PC-9 (cell line): Measurements from ENCODE around the gene NR1H3. TPM values are rescaled to one million over a fixed set of nuclear protein-coding genes. Genes with fewer than 3 reads are reported as not detected.

Source experiments
- BruUV-seq: library from RNA; stranded (reverse); fragments of 400-500 nt; replicated peaks from 2 replicates; lab custom pipeline; 2021; lab: Mats Ljungman, UMichigan
- CTCF ChIA-PET: fragments of 300-600 bp; sonication (Branson Sonifier 250); formaldehyde crosslinking; loops from one replicate; lab custom pipeline; 2022; ENCODE audit warnings: antibody characterized with exemption; lab: Charles Lee
- POLR2A ChIA-PET: fragments of 300-600 bp; sonication (Branson Sonifier 250); formaldehyde crosslinking; loops from one replicate; lab custom pipeline; 2022; ENCODE audit warnings: antibody characterized with exemption; ENCODE audit not compliant: unreplicated experiment; lab: Charles Lee
- DNase-seq, 2 experiments: peaks; one replicate each; pipeline versions ENCODE4 v3.0.0 to v3.0.0-alpha.2; 2015 to 2022; ENCODE audit warnings: mixed read lengths in 1 of 2
- H2AFZ ChIP-seq: fragments of 200-600 bp; sonication (generic); 2 replicates; pipeline ENCODE4 v1.8.1; 2017; ENCODE audit warnings: antibody characterized with exemption
- H3F3A ChIP-seq: fragments of 200-600 bp; sonication (generic); 2 replicates; pipeline ENCODE4 v1.8.1; 2017; ENCODE audit warnings: antibody characterized with exemption, mild to moderate bottlenecking, low read depth; ENCODE audit not compliant: insufficient read depth
- H3K27ac ChIP-seq: fragments of 200-600 bp; sonication (generic); 2 replicates; pipeline ENCODE4 v1.6.1; 2016; ENCODE audit warnings: mixed run types
- H3K27me3 ChIP-seq: fragments of 200-600 bp; sonication (generic); 2 replicates; pipeline ENCODE4 v1.6.1; 2016; ENCODE audit warnings: low read depth, mixed run types; ENCODE audit not compliant: insufficient read depth
- H3K36me3 ChIP-seq: fragments of 200-600 bp; sonication (generic); 2 replicates; pipeline ENCODE4 v1.6.1; 2016; ENCODE audit warnings: low read depth, mixed run types
- H3K4me1 ChIP-seq: fragments of 200-600 bp; sonication (generic); replicated peaks from 2 replicates; pipeline ENCODE4 v1.6.1; 2016; ENCODE audit warnings: mixed run types; ENCODE audit not compliant: insufficient read depth
- H3K4me2 ChIP-seq: fragments of 200-600 bp; sonication (generic); 2 replicates; pipeline ENCODE4 v1.6.1; 2017; ENCODE audit warnings: mixed run types
- H3K4me3 ChIP-seq: fragments of 200-600 bp; sonication (generic); 2 replicates; pipeline ENCODE4 v1.6.1; 2016; ENCODE audit warnings: mixed run types
- H3K79me2 ChIP-seq: fragments of 200-600 bp; sonication (generic); 2 replicates; pipeline ENCODE4 v1.6.1; 2017; ENCODE audit warnings: low read depth, mixed run types
- H3K9me2 ChIP-seq: fragments of 200-600 bp; sonication (generic); 2 replicates; pipeline ENCODE4 v1.8.1; 2017; ENCODE audit warnings: mild to moderate bottlenecking; ENCODE audit not compliant: insufficient read depth
- H3K9me3 ChIP-seq: fragments of 200-600 bp; sonication (generic); 2 replicates; pipeline ENCODE4 v1.8.1; 2016; ENCODE audit warnings: low read depth; ENCODE audit not compliant: insufficient read depth
- H4K20me1 ChIP-seq: fragments of 200-600 bp; sonication (generic); 2 replicates; pipeline ENCODE4 v1.8.1; 2017; ENCODE audit not compliant: insufficient read depth
- CTCF ChIP-seq: fragments of 200-600 bp; sonication (generic); conservative IDR thresholded peaks from 2 replicates; pipeline ENCODE4 v1.6.1; 2017; ENCODE audit warnings: mixed run types, antibody characterized with exemption, mild to moderate bottlenecking, moderate library complexity
- EZH2 ChIP-seq: fragments of 200-600 bp; sonication (generic); IDR thresholded peaks from 2 replicates; pipeline ENCODE4 v1.8.0; 2017; ENCODE audit warnings: antibody characterized with exemption, low read depth
- intact Hi-C: fragments of 100-400 bp; cut with micrococcal nuclease; formaldehyde crosslinking; loops from one replicate; pipeline ENCODE4 v1.10.0; 2022; ENCODE audit not compliant: unreplicated experiment
- total RNA-seq: library from RNA; stranded (reverse); gene quantifications from 2 replicates; pipeline ENCODE4 v1.2.3, GENCODE V29; 2021

NR1H3 gene
- total RNA-seq, 1 experiment from 2014 or later, result 90.4 TPM

- Histone ChIP-seq H3K27ac (no peak overlapping the region), H4K20me1 (no peaks in the 10 kb centered on the region), H3K9me2 (no peaks in the 10 kb centered on the region), H3K79me2 (peaks cover 43% of the 10 kb centered on the region), H3K4me3 (no peak overlapping the region), H3K4me1 (peaks cover 58% of the 10 kb centered on the region), H3K27me3 (no peaks in the 10 kb centered on the region), H2AFZ (no peak overlapping the region), H3K9me3 (no peaks in the 10 kb centered on the region), H3K4me2 (no peak overlapping the region), H3F3A (peaks cover 25% of the 10 kb centered on the region), H3K36me3 (no peaks in the 10 kb centered on the region)
- intact Hi-C loops, result no loop called here
- DNase-seq, result no peak
- ChIA-PET CTCF (no interaction called here), POLR2A (no interaction called here)
- BruUV-seq, result no TSS peak
- TF ChIP-seq EZH2, result no peak
- no peak for TF ChIP-seq CTCF
Measured at GRCh38 chr11:47253660-47254059, 4.1 kb upstream of the NR1H3 start.

GRCh38 chr11:47254386-47254785 lies 3.4 kb upstream of the NR1H3 start:
- Histone ChIP-seq H3K4me1 (peaks cover 64% of the 10 kb centered on the region), H3F3A (peaks cover 32% of the 10 kb centered on the region), H3K9me2 (no peaks in the 10 kb centered on the region), H3K9me3 (no peaks in the 10 kb centered on the region), H3K27me3 (no peaks in the 10 kb centered on the region), H3K4me3 (no peak overlapping the region), H3K36me3 (no peaks in the 10 kb centered on the region), H3K79me2 (peaks cover 38% of the 10 kb centered on the region), H3K27ac (0 out of 2 replicates have a peak overlapping the region, but pooled peaks have one; percentile 2), H4K20me1 (no peaks in the 10 kb centered on the region), H2AFZ (no peak overlapping the region), H3K4me2 (peak overlapping the region; percentile 9; the same call in 1 of the 2 replicates)
- POLR2A ChIA-PET, result no interaction called here
- CTCF ChIA-PET, result interaction anchor here (0.6 kb wide), 1 partner anchor 8 kb away, joined by 3 read pairs; no protein-coding TSS in a partner anchor
- intact Hi-C loops, result no loop called here
- BruUV-seq, result no TSS peak
- TF ChIP-seq CTCF (no peak), EZH2 (no peak)
- no peak for DNase-seq

- POLR2A ChIA-PET, result no interaction called here
- intact Hi-C loops, result loop anchor here (5.0 kb wide), 1 partner anchor 151 kb away; the partner anchor contains the start of gene SLC39A13
Measured at GRCh38 chr11:47256374-47256773, 1.4 kb upstream of the NR1H3 start.

More at GRCh38 chr11:47256374-47256773, 1.4 kb upstream of the NR1H3 start:
- no TSS peak for BruUV-seq
- Histone ChIP-seq H3K27me3 (no peaks in the 10 kb centered on the region), H2AFZ (no peak overlapping the region), H3K4me2 (no peak overlapping the region), H3K4me1 (peaks cover 61% of the 10 kb centered on the region), H3F3A (peaks cover 36% of the 10 kb centered on the region), H3K27ac (no peak overlapping the region), H3K79me2 (peaks cover 30% of the 10 kb centered on the region; the same call in 1 of the 2 replicates), H3K4me3 (no peak overlapping the region), H3K9me2 (no peaks in the 10 kb centered on the region), H3K36me3 (no peaks in the 10 kb centered on the region; the same call in 1 of the 2 replicates), H4K20me1 (no peaks in the 10 kb centered on the region), H3K9me3 (no peaks in the 10 kb centered on the region)
- DNase-seq, result no peak
- TF ChIP-seq CTCF (no peak), EZH2 (no peak)
- CTCF ChIA-PET, result no interaction called here
